HG03039 (cell line): ENCODE measurements around the gene NRAS.
"Not testable (repeated sequence)": the region's sequence is repeated elsewhere in the genome, so short reads cannot be mapped to it uniquely, and the experiment has no call there.

Experiments
- ATAC-seq: cut with Tn5 transposase; IDR thresholded peaks from one replicate; pipeline ENCODE4 v1.9.1; 2021; ENCODE audit warnings: mild to moderate bottlenecking, moderate library complexity; ENCODE audit not compliant: unreplicated experiment

Gene NRAS

DNA sequence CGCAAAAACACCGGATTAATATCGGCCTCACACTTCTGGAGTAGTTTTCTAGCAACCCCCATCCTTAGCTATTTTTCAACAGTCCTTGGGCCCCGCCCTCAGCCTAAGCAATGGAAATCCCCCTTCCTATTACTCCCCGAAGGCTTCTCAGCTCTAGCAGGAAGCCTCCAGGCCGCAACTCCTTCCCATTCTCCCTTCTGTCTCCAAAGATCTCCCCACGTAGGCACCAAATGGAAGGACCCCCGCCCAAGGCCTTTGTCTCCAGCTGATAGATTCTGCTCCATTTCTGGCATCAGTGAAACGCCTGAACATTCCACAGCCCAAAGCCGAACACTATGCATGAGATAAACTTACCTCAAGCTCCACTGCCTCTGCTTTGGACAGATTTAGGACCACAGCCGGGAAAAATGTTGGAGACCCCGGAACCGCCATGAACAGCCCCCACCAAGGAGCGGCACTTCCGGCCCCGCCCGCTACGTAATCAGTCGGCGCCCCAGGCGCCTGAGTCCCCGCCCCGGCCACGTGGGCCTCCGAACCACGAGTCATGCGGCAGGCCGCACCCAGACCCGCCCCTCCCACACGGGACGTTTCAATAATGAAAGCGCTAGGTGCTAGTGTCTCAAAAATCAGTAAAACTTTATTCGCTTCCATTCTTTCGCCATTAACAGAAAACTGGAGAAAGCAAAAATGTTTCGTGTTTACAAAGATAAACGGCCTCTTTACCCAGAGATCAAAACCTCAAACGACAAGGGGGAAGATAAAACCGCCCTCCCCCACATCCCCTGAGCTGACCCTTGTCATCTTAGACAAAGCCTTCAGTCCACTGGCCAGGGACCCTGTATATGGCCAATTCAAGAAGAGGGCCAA, at the start of gene NRAS:
Gene NRAS, minus strand, starts transcription at position 468 of the 867 bp plus-strand sequence. CDS start 611 bp downstream, outside the sequence.
- peak; percentile 93 for ATAC-seq

DNA sequence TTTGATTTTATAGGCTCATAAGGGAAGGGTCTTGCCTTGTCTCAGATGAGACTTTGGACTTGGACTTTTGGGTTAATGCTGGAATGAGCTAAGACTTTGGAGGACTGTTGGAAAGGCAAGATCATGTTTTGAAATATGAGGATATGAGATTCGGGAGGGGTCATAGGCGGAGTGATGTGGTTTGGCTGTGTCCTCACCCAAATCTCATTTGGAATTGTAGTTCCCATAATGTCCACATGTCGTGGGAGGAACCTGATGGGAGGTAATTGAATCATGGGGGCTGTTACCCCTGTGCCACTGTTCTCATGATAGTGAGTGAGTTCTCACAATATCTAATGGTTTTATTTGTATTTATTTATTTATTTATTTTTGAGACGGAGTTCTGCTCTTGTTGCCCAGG, 48.1 kb upstream of the NRAS start:
- no peak for ATAC-seq

DNA sequence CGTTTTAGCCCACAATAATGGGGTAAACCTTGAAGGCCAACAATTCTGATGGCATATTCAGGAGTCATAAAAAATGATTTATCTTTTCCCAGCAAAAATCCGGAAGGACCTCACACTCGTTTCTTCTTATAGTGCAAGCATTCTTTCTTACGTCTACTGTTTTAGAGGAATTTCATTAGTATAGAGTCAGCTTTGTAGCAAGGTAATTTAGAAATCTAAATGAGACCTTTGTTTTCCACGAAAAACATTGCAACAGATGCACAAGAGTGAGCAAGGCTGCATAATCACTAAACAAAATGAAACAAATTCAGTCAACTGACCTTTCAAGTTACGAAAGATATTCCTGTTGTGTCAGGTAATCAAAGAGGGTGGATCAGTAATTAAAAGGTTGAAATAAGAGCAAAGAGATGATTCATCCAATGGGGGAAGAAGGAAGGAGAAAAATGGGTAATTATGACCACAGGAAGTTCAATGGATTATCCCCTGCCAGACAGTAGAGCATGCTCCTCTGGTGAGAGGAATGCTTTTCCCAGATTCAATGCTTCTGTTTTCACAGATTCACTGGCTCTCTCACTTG, 41.8 kb upstream of the NRAS start:
- ATAC-seq: no peak

DNA sequence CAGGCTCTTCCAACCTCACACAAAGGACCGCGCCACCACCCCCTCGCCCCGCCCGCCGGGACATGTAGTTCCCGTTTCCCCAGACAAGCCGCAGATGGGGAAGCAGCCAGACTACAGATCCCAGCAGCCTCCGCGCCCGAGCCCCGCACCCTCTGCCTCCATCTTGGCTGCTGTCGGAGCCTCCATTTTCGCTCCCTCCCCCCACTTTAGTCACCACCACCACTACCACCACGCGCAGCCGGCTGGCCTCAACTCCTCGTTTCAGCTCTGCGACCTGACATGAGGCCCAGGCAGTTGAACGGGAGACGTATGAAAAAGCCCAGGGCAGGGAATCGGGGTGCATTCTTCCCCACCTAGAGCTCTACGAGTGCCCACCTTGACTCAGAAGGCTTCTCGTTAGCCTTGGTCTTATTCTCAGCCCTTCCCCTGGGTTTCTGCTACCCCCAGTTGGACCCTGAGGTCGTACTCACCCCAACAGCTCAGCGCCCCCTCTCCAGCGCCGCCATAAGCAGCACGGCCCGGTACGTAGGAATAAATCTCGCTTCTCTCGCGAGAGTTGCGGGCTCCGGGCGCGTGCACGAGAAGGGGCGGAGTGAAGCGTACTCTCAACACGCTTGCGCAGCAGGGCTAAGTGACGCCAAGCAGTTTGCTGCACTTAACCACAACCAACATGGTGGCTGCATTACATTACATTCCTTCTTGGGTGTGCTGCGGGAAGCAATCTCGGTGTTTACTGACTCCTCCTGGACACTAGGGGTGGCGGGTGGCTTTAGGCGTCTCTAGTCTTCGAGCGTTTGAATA, 41.1 kb upstream of the NRAS start, which contains the start of gene CSDE1:
Gene CSDE1, minus strand, starts transcription at position 530 of the 801 bp plus-strand sequence. CDS start 18,094 bp downstream, outside the sequence.
- peak; percentile 76 for ATAC-seq

DNA sequence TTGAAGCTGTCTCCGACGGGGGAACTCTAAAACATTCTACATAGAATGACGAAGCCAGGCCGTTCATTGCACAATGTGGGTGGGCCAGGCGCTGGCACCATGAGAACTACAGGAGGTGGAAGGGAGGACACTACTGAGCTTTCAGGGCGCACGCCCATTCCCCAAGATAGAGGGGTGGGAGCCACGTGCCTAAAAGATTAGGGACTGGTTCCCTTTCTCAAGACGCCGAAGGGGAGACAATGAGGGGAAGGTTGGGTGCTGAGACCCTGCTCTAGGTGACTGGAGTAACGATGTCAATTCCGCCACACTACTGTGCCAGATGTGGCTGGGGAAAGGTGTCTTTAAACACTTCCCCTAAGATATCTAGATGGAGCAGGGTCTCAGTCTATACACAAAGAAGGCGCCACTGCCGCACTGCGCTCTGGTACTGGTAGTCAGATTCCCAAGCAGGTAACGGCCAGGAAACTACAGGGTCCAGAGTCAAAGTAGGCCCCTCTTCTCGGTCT, 40.4 kb upstream of the NRAS start:
- no peak for ATAC-seq

DNA sequence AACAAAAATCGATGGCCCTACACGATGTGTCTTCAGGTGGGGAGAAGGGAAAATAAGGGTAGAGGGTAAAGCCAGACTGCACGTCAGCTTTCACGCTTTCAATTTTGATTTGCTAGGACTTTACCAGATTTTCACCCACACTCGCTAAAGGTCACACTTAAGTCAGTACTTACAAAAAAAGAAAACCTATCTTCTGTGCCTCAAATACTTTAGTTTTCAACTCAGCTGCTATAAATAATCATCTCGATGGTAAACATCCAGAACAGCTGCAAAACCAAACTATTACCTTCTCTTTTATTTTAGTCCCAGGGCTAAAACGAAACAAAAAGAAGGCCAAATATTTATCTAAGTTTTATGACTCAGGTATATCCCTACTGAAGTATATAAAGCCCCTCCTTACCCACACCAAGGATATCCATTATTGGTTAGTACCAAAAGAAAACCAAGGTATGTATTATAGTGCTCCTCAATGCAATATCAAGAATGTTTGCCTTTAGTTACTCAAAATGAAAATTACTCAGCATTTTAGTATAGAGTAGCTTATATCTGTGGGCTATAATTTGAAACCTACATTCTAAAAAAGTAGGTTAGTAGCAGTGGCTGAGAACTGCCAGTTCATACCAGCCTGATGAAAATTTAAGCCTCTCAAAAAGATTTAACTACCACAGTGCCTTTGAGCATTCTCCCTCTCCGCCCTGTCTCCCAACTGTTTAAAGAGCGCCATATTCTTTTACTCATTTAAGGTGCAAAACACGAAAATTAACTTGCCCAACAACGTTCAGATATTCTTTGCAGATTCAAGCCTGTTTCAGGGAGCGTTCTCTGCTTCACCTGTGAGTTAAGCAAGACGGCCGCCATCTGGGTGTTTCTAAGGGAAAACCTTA, 39.7 kb upstream of the NRAS start:
- peak; percentile 33 for ATAC-seq

DNA sequence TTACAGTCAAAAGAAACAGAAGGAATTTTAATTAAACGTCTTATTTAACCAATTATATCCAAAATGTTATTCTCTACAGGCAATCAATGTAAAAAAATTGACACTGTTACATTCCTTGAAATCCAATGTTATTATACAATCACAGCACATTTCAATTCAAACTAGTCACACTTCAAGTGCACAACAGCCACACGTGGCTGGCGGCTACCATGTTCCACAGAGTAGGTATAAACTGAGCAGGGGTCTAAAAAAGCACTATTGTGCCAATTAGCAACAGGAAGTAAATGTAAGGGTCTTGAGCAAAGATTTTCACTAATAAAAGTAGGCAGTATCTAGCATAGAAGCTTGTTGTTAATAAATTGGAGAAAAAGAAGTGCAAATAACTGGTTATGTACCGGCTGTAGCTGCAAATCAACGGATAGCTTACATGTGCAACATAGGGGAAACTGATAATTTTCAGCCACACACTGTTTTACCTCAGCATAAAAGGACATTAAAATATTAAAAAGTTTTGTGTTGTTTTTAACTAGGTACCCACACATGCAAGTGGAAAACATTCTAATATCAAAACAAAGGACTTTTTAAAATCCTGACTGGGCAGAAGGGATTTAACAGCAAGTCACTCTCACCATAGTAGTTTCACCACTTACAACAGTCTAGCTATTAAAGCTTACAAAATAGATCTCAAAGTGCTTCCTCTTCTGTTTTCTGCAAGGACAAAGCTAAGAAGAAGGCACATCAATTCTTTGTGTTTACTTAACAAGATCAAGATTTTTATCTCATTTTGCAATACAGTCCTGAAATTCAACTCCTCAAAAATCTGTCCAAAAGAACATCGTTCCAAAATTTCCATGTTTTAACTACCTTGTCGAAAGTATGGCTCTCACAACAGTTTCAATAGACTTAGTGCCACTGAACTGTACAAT, 38.7 kb upstream of the NRAS start:
- no peak for ATAC-seq

DNA sequence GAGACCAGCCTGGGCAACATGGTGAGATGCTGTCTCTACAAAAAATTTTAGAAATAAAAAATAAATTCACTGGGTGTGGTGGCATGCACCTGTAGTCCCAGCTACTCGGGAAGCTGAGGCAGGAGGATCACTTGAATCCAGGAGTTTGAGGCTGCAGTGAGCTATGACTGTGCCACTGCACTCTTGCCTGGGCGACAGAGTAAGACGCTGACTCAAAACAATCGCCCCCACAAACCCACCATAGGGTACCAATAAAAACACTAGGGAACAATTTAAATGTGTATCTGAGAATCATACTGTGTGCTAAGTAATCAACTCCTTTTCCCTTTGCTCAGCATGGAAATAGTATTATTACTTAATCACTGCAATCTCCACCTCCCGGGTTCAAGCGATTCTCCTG, 37.1 kb upstream of the NRAS start:
- not testable (repeated sequence) for ATAC-seq

DNA sequence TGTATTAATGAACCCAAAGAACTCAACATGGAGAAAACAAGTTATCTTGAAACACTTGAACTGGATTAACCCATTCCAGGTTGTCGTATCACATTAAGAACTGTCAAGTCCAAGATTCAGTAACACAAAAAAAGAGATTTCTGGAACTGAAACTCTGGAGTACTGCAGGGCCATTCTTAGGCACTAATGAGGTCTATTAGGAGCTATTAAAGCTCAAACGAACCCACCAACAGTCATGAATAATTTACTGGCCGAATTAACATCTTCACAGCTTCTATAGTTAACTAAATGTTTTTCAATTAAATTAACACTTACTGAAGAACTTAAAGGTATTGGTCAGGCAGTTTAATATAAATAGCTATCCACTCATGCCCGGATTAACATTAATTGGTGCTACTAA, 36.6 kb upstream of the NRAS start:
- no peak for ATAC-seq

DNA sequence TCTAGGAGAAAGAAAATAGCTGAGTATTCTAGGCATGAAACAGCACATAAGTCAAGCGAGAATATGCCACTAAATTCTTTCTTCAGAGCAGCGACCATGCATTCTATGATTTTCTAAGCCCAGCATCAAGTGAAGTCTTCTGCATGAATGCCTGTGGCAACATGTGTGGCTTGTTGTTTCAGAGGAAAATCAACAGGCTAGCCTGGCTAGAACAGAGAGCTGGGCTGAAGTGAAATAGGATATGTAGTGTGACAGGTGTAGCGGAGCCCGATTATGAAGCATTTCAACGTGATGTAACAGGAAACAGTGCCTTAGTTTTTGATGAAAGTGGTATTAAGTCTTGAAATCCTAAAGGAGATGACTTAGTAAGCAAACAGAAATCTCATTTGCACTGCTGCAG, 34.2 kb upstream of the NRAS start:
- ATAC-seq: no peak

DNA sequence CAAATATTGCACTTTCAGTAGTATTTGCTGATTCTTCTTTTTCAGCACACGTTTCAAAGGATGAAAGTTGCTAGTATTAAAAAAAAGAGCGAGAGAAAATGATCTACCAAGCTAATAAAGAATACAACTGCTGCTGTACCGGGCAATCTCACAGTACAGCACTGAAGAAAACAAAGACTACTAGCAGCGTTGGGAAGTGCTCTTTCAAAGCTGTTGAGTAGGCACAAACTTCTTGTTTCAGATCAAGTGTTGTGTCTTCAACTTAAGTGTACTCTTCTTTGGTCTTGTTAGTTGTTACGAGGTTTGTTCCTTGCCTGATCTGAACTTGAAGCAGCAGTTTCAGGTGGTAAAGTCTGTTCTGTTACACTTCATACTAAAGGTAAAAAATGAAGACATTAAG, 33.3 kb upstream of the NRAS start:
- no peak for ATAC-seq

DNA sequence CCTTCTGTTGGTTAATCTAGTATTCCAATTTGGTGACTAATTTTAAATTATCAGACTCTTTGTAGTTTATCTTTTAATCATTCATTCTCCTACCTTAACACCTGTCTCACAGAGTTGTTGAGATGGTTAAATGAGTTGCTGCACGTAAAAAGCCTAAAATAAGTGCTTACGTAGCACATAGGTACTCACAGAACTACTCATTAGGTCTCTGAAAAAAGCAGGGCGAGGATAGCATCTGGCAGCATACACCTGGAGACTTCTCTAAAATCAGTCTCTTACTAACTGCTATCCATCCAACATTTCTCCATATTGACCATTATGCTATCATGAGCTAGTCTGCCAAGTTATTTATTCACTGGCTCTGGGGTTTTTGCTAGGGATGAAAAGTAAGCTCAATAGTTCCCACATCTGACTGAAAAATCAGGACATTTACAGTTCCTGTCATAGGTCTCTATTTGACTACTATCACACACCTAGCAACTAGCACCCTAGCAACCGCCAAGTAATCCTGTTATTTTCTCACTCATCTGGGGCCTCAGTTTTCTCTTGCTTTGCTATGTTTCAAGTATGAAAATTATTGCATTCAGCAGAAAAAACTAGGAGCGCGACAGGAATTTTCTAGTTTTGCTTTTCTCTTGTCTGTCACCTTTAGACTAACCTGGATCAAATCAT, 30.0 kb upstream of the NRAS start:
- ATAC-seq: no peak

DNA sequence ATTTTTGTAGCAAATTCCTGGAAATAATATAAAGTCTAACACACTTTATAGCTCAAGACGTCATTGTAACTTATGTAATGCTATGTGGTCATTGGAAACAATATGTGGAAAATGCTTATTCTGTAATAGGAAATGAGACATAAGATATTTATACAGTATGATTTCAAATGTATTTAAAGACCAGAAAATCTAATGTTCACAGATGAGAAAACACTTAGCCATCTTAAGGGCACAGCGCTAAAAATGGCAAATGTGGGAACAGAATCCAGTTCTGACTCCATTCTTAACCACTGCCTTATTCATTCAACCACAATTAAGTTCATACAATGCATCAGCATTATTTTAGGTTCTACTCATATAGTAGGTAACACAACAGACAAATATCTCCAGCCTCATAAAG, 28.7 kb upstream of the NRAS start:
- no peak for ATAC-seq

DNA sequence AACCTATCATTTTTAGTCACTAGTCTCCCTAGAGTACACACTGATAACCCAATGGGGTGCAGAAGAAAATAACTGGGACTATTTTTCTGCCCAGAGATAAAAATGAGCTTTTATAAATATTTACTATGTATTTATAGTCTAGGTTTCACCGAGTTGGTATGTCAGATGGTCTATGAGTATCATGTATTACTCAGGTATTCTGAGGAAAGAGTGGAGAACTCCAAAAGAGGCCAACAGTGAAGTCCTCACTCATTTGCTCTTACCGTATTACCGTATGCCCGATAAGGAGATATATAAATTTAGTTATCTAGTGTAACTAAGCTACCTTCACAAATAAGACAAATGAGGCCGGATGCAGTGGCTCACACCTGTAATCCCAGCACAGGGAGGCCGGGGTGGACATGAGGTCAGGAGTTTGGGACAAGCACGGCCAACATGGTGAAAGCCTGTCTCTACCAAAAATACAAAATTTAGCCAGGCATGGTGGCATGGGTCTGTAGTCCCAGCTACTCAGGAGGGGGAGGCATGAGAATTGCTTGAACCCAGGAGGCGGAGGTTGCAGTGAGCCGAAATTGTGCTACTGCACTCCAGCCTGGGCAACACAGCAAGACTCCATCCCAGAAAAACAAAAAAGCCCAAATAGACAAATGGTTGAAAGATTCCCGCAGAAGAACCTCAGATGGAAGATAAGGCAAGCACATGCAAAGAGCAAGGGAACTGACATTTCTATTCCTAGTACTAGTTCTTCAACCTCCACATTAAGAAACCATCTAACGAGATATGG, 25.6 kb upstream of the NRAS start:
- ATAC-seq: no peak

DNA sequence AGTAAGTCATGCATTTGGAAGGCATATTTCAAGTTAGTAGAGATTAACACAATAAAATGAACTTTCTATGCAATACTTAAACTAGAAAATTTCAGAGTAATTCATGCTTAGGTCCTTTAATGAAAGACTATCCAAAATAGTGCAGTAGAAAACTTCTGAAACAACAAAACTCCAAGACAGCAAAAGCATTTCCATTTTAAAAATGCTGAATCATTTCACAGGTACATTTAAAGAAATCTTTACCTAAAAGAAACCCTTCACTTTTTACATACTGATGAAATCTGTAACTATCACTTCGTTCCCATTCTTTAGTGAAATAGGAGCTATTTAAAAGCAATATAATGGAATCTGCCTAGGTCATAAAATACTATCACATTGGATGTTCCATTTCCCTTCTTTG, 23.8 kb upstream of the NRAS start:
- ATAC-seq: no peak

DNA sequence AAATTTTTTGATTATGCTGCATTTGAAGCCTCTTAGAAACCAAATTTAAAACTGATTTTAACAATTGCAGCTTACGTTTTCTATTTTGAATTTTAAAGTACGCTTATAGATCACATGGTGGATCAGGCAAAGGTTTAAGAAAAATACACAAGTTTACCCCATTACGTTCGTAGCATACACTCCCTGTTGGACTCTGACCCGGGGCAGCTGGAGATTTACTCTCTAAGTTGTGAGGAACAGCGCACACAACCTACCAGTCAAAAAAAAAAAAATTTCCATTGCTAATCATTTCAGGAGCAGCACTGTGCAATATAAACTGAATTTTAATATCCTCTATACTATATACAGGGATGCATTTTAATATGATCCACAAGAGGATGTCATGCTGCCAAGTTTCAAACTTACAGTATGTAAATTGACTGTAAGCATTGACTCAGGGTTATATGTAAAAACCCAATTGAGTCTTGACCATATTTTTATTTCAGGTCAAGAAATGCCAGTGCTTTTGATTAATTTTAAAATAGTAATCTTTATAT, 20.8 kb upstream of the NRAS start:
- no peak for ATAC-seq

DNA sequence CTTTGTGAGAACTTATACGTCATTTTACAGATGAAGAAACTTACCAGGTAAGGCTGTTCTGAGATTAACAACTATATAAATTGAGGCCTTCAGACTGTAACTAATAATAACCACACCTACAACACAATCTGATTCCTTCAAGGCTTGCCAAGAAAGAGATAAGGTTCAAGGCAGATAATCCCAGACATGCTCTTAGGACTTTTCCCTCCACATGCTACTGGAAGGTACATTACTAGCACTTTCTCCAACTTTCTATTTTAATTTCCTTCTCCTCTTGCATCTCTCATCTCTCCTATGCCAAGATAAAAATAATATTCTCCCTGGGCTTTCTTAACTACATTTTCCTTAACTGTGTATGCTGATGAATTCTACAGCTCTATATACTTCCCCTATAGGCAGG, 18.9 kb upstream of the NRAS start:
- ATAC-seq: no peak

DNA sequence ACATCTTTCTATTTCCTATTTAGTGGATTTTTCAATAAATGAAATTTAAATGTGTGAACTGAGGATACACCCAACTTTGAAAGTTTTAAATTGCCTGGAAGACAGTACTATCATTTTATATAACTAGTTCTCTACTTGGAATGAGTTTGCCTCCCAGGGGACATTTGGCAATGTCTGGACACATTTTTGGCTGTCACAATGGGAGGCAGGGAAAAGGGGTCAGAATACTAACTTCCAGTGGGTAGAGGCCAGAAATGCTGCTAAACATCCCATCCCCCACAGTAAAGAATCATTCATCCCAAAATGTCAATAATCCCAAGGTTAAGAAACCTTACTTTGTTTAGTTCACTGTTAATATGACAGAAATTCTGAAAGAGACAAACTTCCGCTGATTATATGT, 13.2 kb upstream of the NRAS start:
- no peak for ATAC-seq
